ENCODE measurements around the gene COA5. TPM values are rescaled to one million over a fixed set of nuclear protein-coding genes. Genes with fewer than 3 reads are reported as not detected.

Gene COA5
- total RNA-seq, 1 donor, result 19.0 TPM

DNA sequence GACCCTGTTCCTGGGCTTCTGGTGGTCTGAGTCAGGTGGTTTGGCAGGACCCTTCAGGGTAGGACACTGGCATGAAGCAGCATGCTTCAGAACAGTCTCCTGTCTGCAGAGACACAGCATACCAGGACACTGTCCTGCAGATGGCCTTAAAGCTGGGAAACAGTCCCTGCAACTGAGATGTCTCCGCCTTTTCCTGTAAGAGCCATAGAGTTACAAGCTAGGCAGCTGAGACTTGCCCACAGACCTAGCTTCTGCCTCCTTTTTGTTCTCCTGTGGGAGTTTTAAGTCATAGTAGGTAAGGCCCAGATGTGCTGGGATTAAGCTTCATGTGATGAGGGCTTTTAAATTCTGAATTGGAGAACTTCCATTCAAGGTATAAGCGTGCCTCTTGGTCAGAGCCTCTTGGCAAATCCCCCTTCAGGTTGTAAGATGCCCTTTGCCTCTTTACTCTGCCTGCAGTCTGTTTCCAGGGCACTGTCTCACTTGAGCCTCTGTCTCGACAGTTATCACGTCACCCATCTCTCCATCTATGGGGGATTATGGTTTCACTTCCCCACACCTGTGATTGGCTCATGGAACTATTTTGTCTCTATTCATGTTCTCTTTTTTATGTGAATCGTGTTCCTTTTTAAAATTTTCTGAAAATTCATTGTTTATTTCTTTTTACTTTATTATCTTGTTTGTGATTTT is 51.8 kb downstream of the COA5 start:
- no peak for DNase-seq (ENCODE audit: low read depth)
- H3K4me3 ChIP-seq (ENCODE audit: low read depth, low read length), result no peak overlapping the region
- TF ChIP-seq, protein P1, sequence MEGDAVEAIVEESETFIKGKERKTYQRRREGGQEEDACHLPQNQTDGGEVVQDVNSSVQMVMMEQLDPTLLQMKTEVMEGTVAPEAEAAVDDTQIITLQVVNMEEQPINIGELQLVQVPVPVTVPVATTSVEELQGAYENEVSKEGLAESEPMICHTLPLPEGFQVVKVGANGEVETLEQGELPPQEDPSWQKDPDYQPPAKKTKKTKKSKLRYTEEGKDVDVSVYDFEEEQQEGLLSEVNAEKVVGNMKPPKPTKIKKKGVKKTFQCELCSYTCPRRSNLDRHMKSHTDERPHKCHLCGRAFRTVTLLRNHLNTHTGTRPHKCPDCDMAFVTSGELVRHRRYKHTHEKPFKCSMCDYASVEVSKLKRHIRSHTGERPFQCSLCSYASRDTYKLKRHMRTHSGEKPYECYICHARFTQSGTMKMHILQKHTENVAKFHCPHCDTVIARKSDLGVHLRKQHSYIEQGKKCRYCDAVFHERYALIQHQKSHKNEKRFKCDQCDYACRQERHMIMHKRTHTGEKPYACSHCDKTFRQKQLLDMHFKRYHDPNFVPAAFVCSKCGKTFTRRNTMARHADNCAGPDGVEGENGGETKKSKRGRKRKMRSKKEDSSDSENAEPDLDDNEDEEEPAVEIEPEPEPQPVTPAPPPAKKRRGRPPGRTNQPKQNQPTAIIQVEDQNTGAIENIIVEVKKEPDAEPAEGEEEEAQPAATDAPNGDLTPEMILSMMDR (IDR thresholded peaks at IDR 0.05; ENCODE audit: insufficient read depth, low read depth, low read length), result no peak

DNA sequence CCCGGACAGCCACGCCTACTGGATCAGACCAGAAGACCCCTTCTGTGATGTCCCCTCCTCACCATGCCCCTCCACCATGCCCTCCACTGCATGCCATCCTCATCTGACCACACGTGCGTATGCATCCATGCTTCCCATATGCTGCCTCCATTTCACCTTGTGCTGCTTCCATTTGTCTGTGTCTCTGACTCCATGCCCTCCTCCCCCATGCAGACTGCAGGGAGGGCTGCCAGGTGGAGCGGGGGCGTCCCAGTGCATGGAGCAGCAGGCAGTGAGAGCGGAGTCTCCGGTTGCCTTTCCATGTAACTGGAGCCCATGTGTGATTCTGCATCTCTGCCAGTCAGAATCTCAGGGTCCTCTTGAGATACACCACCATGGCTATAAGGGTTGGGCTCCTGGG is 52.6 kb downstream of the COA5 start:
- DNase-seq (ENCODE audit: low read depth), result no peak
- H3K4me3 ChIP-seq (ENCODE audit: low read depth, low read length), result no peak overlapping the region
- TF ChIP-seq, protein P1 (IDR thresholded peaks at IDR 0.05; ENCODE audit: insufficient read depth, low read depth, low read length), result no peak

DNA sequence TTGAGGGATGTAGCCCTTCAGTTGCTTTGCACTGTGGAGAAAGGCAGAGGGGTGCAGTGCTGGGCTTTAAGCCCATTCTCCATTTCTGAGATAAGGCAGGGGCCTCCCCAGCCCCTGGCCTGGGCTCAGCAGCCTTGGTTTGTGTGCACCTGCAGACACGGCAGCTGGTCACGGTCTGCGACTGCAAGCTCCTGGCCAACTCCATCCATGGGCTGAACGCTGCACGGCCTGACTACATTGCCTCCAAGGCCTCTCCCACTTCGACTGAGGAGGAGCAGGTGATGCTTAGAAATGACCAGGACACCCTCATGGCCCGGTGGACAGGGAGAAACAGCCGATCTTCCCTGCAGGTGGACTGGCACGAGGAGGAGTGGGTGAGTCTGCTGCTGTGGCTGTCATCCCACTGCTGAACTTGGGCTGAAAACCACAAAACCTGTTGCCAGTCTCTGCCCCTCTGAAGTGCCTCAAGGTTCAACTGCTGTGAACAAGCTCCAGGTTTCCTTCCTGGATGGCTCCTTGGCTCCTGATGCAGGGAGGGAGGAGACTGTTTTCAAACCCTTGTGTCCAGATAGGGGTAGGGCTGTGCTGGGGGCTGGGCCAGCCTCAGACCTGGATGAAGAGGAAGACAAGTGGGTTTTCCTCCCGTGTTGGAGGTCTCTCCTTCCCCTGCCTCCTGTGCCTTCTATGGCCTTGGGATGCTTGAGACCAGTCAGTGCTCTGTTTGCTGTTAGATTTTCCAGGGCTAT is 54.0 kb downstream of the COA5 start:
- TF ChIP-seq, protein P1 (IDR thresholded peaks at IDR 0.05; ENCODE audit: insufficient read depth, low read depth, low read length), result no peak
- DNase-seq (ENCODE audit: low read depth), result no peak
- H3K4me3 ChIP-seq (ENCODE audit: low read depth, low read length), result no peak overlapping the region

DNA sequence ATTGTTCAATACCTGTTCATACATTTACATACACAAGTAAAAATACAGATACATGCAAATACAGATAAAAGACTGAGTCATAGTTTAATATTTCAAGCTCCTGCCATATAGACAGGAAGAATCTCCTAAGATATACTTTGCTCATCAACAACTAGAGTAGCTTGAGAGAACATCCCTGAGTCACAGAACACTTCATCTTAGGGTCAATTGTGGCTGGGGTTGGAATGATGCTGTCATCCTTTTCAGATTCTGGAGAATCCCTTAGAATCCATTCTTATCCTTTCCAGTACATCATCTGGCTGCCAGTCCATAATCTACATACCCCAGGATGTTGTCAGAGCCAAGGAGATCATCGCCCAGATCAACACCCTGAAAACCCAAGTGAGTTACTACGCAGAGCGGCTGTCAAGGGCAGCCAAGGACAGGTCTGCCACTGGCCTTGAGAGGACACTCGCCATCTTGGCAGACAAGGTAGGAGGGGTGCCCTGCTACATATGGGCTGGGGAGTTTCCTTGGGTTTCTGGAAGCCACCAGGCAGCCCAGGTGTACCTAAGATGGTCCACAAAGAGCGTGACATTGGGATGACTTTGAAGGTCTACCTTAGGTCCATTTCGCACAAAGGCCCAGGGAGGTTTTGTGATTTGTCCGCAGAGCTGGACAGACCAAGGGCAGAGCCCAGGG is 55.7 kb downstream of the COA5 start:
- DNase-seq (ENCODE audit: low read depth), result peak; percentile 8
- TF ChIP-seq, protein P1 (IDR thresholded peaks at IDR 0.05; ENCODE audit: insufficient read depth, low read depth, low read length), result no peak
- no peak overlapping the region for H3K4me3 ChIP-seq (ENCODE audit: low read depth, low read length)

DNA sequence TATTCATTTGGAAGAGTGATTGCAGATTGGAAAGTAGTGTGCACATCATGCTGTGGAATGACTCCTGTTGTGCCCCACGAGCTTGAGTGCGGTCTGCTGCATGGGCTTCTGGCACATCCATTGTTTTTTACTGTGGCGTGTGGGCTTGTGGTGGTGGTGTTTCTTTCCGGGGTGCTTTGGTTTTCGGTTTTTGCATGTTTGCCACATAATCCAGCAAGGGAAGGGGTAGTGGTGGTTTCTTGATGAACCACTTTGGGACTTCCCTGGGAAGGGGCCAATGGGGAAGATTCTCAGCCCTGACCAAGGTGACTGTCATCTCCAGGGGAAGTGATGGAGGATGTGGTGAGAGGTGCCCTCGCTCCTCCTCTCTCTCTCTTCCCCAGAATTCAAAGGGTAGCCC is 57.0 kb downstream of the COA5 start:
- no peak overlapping the region for H3K4me3 ChIP-seq (ENCODE audit: low read depth, low read length)
- DNase-seq (ENCODE audit: low read depth), result no peak
- TF ChIP-seq, protein P1 (IDR thresholded peaks at IDR 0.05; ENCODE audit: insufficient read depth, low read depth, low read length), result no peak

DNA sequence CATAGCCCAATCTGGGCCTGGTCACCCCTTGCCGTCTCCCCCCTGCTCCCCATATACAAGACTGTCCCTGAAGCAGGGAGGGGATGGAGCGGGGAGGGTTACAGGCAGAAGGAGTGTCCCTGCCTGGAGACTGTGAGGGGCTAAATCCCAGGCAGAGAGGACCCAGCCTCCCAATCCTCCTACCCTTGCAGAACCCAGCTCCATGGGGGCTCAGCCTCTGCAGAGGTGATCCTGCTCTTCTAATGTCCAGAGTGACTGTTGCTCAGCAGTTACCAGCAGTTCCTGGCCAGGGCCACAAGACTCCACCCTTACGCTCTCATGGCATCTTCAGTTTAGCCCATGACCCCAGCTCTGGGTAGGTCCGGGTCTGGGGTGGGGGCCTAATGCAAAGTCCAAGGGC is 58.1 kb downstream of the COA5 start:
- TF ChIP-seq, protein P1 (IDR thresholded peaks at IDR 0.05; ENCODE audit: insufficient read depth, low read depth, low read length), result no peak
- no peak overlapping the region for H3K4me3 ChIP-seq (ENCODE audit: low read depth, low read length)
- no peak for DNase-seq (ENCODE audit: low read depth)

Other genes starting within 250 kb of the COA5 start
- 22.2 and 26.8 TPM in 2 replicates for gene INPP4A, start 163.7 kb downstream of the COA5 start, total RNA-seq
- gene UNC50, start 77 bp upstream of the COA5 start, total RNA-seq, result 30.6 and 46.2 TPM in 2 replicates
- gene MGAT4A, start 122.6 kb upstream of the COA5 start, total RNA-seq, result under 0.01 TPM in 1 of 2 replicates, not detected in the other